GM12801 (cell line): ENCODE measurements around the gene CCNY.

Experiments used
- TF ChIP-seq, protein P1 (sequence below): IDR thresholded peaks from one replicate; pipeline ENCODE4 v1.5.1; 2011; ENCODE audit warnings: control low read depth; ENCODE audit not compliant: insufficient read length; ENCODE audit errors: extremely low read depth

The CCNY gene

GRCh38 chr10:35379226-35380137, 43.2 kb downstream of the CCNY start:
- TF ChIP-seq, protein P1, sequence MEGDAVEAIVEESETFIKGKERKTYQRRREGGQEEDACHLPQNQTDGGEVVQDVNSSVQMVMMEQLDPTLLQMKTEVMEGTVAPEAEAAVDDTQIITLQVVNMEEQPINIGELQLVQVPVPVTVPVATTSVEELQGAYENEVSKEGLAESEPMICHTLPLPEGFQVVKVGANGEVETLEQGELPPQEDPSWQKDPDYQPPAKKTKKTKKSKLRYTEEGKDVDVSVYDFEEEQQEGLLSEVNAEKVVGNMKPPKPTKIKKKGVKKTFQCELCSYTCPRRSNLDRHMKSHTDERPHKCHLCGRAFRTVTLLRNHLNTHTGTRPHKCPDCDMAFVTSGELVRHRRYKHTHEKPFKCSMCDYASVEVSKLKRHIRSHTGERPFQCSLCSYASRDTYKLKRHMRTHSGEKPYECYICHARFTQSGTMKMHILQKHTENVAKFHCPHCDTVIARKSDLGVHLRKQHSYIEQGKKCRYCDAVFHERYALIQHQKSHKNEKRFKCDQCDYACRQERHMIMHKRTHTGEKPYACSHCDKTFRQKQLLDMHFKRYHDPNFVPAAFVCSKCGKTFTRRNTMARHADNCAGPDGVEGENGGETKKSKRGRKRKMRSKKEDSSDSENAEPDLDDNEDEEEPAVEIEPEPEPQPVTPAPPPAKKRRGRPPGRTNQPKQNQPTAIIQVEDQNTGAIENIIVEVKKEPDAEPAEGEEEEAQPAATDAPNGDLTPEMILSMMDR: no peak

GRCh38 chr10:35382096-35382495, 45.8 kb downstream of the CCNY start:
- TF ChIP-seq, protein P1: no peak

DNA sequence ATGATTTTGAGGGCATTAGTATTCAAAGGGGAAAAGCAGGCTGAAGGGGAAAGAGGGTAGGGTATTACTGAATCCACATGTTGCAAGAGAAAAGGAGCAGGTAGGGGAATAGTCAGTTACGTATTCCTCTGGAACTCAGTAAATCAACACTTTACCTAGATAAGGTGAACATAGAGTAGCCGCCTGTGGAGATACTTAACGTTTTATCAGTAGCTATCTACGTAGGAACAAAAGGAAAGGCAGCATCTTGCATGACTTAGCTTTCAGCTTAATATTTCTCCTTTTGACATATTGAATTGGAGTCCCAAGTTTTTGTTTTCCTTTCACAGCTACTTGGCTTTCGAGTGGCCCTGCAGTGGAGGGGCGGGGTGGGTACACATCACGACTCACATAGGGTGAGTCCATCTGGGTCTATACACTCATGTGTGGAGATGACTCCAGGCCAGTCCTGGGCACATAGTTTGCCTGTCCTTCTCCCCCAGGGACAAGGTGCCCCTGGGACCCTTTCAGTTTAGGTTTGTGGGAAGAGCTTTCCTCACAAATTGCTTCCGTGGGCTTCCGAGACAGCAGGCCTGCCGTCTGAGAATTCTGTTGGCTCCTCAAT, 48.1 kb downstream of the CCNY start:
- TF ChIP-seq, protein P1: no peak

GRCh38 chr10:35386594-35387174, 50.4 kb downstream of the CCNY start:
- TF ChIP-seq, protein P1: no peak

GRCh38 chr10:35387768-35388167, 51.5 kb downstream of the CCNY start:
- TF ChIP-seq, protein P1: no peak

DNA sequence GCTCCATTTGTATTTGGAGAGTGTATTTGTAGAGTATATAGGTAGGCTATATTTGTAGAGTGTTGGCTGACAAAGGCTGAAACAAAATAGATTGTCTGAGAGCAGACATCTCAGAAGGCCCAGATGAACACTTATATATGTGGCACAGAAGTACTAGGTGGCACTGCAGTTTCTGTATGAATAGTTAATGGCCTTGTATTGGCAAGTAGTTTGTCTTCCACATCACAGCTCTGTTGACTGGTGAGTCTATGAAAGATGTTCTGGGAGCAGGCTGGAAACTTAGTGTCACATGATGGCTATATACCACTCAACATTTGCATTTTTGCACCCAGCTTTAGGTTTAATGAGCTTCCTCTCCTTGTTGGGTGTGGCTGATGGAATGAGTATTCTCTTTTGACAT, 51.9 kb downstream of the CCNY start:
- TF ChIP-seq, protein P1: no peak

DNA sequence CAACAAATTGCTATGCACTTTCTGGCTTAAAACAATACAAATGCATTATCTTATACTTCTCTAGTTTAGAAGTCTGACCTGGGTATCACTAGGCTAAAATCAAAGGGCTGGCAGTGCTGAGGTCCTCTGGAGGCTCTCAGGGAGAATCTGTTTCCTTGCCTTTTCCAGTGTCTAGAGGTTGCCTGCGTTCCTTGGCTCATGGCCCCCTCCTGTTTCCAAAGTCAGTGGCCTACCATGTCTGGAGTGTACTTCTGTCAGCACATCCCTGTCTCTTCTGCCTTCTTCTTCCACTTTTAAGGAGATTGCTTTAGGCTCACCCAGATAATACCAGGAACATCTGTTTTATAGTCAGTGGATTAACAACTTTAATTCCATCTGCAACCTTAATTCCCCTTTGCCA, 52.4 kb downstream of the CCNY start:
- TF ChIP-seq, protein P1: no peak
